IMR-90 (cell line): Measurements from ENCODE around the gene SETX.

Source experiments
- CEBPB ChIP-seq: IDR thresholded peaks from 2 replicates; pipeline ENCODE4 v1.6.1; 2012; ENCODE audit warnings: low read depth, low read length, improper control_type of control experiment
- POLR2A ChIP-seq: IDR thresholded peaks from 2 replicates; pipeline ENCODE4 v1.6.1; 2012; ENCODE audit warnings: mild to moderate bottlenecking, low read depth, low read length
- RAD21 ChIP-seq: IDR thresholded peaks from 2 replicates; pipeline ENCODE4 v1.6.1; 2012; ENCODE audit warnings: low read length, improper control_type of control experiment
- TF ChIP-seq, protein P1 (sequence below): conservative IDR thresholded peaks from 2 replicates; pipeline ENCODE4 v1.5.1; 2012; ENCODE audit warnings: mild to moderate bottlenecking, low read depth, low read length, improper control_type of control experiment

DNA sequence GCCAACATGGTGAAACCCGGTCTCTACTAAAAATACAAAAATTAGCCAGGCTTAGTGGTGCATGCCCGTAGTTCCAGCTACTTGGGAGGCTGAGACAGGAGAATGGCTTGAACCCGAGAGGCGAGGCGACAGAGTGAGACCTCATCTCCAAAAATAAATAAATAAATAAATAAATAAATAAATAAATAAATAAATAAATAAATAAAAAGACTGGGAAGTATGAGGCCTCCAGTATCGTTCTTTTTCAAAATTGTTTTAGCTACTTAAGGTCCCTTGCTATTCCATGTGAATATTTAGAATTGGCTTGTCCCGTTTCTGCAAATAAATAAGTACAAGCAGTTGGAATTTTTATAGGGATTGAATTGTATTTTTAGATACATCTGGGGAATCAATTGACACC lies 3.0 kb upstream of the SETX start:
- TF ChIP-seq, protein P1, sequence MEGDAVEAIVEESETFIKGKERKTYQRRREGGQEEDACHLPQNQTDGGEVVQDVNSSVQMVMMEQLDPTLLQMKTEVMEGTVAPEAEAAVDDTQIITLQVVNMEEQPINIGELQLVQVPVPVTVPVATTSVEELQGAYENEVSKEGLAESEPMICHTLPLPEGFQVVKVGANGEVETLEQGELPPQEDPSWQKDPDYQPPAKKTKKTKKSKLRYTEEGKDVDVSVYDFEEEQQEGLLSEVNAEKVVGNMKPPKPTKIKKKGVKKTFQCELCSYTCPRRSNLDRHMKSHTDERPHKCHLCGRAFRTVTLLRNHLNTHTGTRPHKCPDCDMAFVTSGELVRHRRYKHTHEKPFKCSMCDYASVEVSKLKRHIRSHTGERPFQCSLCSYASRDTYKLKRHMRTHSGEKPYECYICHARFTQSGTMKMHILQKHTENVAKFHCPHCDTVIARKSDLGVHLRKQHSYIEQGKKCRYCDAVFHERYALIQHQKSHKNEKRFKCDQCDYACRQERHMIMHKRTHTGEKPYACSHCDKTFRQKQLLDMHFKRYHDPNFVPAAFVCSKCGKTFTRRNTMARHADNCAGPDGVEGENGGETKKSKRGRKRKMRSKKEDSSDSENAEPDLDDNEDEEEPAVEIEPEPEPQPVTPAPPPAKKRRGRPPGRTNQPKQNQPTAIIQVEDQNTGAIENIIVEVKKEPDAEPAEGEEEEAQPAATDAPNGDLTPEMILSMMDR, result no peak
- no peak for TF ChIP-seq RAD21
- TF ChIP-seq CEBPB, result no peak
- TF ChIP-seq POLR2A, result no peak
